PC-9 (cell line): ENCODE results near the gene PGP.

Experiments used
- EZH2 ChIP-seq: fragments of 200-600 bp; sonication (generic); IDR thresholded peaks from 2 replicates; pipeline ENCODE4 v1.8.0; 2017; ENCODE audit warnings: antibody characterized with exemption, low read depth
- TF ChIP-seq, protein P1 (sequence below): fragments of 200-600 bp; sonication (generic); conservative IDR thresholded peaks from 2 replicates; pipeline ENCODE4 v1.6.1; 2017; ENCODE audit warnings: mixed run types, antibody characterized with exemption, mild to moderate bottlenecking, moderate library complexity

DNA sequence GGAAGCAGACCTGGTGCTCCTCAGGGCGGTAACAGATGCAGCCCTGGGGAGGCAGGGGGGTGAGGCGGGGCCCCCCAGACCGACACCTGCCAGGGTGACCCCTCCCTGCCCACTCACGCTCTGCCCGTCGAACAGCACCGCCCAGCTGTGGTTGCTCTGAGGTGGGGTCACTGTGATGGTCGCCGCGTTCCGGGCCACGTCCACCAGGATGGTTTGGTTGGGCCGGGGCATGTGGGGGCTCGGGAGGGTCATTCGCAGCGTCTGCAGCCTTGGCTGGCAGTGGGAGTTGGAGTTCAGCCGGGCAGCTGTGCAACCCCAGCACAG, 4.7 kb downstream of the PGP start:
- TF ChIP-seq, protein P1, sequence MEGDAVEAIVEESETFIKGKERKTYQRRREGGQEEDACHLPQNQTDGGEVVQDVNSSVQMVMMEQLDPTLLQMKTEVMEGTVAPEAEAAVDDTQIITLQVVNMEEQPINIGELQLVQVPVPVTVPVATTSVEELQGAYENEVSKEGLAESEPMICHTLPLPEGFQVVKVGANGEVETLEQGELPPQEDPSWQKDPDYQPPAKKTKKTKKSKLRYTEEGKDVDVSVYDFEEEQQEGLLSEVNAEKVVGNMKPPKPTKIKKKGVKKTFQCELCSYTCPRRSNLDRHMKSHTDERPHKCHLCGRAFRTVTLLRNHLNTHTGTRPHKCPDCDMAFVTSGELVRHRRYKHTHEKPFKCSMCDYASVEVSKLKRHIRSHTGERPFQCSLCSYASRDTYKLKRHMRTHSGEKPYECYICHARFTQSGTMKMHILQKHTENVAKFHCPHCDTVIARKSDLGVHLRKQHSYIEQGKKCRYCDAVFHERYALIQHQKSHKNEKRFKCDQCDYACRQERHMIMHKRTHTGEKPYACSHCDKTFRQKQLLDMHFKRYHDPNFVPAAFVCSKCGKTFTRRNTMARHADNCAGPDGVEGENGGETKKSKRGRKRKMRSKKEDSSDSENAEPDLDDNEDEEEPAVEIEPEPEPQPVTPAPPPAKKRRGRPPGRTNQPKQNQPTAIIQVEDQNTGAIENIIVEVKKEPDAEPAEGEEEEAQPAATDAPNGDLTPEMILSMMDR: no peak
- no peak for TF ChIP-seq EZH2
